Measurements from ENCODE around the gene ARMC5.

GRCh38 chr16:31470615-31471014 is 11.3 kb downstream of the ARMC5 start:
- no peak for TF ChIP-seq CTCF (IDR thresholded peaks at IDR 0.05; ENCODE audit: low read length)
- TF ChIP-seq EZH2 (IDR thresholded peaks at IDR 0.05; ENCODE audit: borderline replicate concordance, low read length): no peak

Measured in OCI-LY1 (cell line).